ENCODE data around the gene ERBB4. TPM values are rescaled to one million over a fixed set of nuclear protein-coding genes. Genes with fewer than 3 reads are reported as not detected.

Gene ERBB4
- total RNA-seq, 4 donors from 2014 or later: 0.04 to 0.57 (median 0.35) TPM; not detected in 1

DNA sequence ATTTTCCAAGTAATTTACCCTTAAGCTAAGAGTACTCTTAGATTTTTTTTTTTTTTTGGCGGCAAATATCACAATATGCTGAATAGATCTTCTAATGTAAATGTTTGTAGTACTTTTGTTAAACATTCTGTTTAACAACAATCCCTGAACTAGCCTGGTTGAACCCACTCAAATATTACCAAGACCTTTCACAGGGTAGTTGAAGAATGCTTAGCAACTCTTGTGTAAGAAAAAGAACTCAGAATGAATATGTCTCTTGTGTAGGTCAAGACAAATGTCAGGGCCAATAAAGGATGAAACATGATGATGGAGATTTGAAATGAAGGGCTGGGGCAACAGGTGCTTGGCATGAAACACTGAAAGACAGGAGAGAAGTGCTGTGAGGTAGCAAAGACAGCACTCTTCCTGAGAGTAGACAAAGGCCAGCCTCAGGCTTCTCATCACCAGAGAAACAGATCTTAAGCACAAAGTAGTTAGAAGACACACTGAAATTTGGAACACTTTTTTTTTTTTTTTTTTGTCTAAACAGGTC is 597.3 kb downstream of the ERBB4 start:
- no peak overlapping the region for H3K27ac ChIP-seq
- WGBS, 2 donors: 31 to 63% methylated on average over 1 of the region's 1 CpG
- no peaks in the 10 kb centered on the region for H3K27me3 ChIP-seq
- no peaks in the 10 kb centered on the region for H3K4me1 ChIP-seq
- no peak for TF ChIP-seq POLR2A (IDR thresholded peaks at IDR 0.05)
- TF ChIP-seq, protein P1, sequence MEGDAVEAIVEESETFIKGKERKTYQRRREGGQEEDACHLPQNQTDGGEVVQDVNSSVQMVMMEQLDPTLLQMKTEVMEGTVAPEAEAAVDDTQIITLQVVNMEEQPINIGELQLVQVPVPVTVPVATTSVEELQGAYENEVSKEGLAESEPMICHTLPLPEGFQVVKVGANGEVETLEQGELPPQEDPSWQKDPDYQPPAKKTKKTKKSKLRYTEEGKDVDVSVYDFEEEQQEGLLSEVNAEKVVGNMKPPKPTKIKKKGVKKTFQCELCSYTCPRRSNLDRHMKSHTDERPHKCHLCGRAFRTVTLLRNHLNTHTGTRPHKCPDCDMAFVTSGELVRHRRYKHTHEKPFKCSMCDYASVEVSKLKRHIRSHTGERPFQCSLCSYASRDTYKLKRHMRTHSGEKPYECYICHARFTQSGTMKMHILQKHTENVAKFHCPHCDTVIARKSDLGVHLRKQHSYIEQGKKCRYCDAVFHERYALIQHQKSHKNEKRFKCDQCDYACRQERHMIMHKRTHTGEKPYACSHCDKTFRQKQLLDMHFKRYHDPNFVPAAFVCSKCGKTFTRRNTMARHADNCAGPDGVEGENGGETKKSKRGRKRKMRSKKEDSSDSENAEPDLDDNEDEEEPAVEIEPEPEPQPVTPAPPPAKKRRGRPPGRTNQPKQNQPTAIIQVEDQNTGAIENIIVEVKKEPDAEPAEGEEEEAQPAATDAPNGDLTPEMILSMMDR (IDR thresholded peaks at IDR 0.05): no peak
- DNase-seq: no peak
- H3K4me3 ChIP-seq: no peak overlapping the region
- no peaks in the 10 kb centered on the region for H3K9me3 ChIP-seq
- intact Hi-C loops (cut with DNase I): no loop called here
- H3K36me3 ChIP-seq: no peaks in the 10 kb centered on the region

DNA sequence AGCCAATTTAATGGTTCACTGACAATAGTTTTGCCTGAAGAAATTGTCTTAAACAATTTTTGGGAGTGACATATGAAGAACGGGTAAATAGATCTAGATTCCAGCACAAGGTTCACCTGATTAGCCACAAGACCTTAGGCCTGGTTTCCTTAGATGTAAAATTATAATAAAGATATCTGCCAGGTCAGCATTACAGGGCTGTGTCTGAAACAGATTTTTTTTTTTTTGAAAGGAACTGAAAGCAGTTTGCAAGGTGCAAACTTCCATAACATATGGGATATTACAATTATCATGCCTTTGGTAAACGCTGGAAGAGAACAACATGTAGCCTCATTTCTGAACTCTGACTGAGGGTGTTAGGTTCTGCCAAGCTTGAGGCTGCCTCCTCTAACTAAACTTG is 599.4 kb downstream of the ERBB4 start:
- Histone ChIP-seq H3K4me1 (no peaks in the 10 kb centered on the region), H3K27me3 (no peaks in the 10 kb centered on the region), H3K36me3 (no peaks in the 10 kb centered on the region), H3K27ac (no peak overlapping the region), H3K9me3 (no peaks in the 10 kb centered on the region), H3K4me3 (no peak overlapping the region)
- intact Hi-C loops (cut with DNase I): no loop called here
- no peak for DNase-seq
- no peak for TF ChIP-seq POLR2A (IDR thresholded peaks at IDR 0.05)
- TF ChIP-seq, protein P1 (IDR thresholded peaks at IDR 0.05): no peak
- 31 to 50% methylated on average over 2 of the region's 2 CpGs for WGBS, 2 donors

DNA sequence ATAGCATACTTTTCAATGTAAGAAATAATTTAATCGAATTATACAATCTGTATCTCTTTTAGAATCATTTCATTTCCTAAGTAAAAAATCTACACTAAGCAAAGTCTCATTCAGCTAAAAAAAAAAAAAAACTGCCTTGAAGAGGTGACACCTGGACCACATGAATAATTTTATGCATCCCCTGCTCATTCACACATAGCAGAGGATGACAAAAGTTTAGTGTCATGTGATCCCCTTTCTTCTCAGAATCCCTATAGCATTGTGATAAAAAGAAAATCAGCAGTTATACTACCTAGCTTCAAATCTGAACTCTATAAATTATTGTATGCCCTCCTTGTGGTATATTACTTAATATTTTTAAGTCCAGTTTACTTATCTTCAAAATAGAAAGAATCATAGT is 603.8 kb downstream of the ERBB4 start:
- Histone ChIP-seq H3K27me3 (no peaks in the 10 kb centered on the region), H3K36me3 (no peaks in the 10 kb centered on the region), H3K4me1 (peaks cover 0 to 11% (median 4%) of the 10 kb centered on the region in 3 donors), H3K27ac (no peak overlapping the region), H3K4me3 (no peak overlapping the region), H3K9me3 (no peaks in the 10 kb centered on the region)
- intact Hi-C loops (cut with DNase I): no loop called here
- TF ChIP-seq, protein P1 (IDR thresholded peaks at IDR 0.05): no peak
- TF ChIP-seq POLR2A (IDR thresholded peaks at IDR 0.05): no peak
- WGBS, 2 donors: 64 to 67% methylated on average over 1 of the region's 1 CpG
- no peak for DNase-seq

DNA sequence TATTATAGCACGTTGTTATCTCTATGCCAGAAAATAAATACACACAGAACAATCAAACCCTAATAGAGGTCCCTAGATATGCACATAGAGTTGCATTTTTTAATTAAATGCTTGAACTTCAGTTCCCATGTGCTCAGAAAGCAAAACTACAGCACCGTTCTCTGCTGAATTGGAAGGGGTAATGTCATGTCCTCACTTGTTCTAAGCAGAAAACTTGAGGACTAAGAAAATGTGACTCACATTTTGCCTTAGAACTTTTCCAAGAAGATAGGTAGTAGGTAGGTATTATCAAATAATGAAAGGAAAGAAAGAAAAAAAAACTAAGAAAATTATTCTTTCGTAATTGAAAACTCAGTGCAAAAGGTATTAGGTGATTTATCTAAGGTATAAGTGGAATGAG is 607.3 kb downstream of the ERBB4 start:
- no peak for DNase-seq
- intact Hi-C loops (cut with DNase I): no loop called here
- 8 to 9% methylated on average over 3 of the region's 3 CpGs for WGBS, 2 donors

DNA sequence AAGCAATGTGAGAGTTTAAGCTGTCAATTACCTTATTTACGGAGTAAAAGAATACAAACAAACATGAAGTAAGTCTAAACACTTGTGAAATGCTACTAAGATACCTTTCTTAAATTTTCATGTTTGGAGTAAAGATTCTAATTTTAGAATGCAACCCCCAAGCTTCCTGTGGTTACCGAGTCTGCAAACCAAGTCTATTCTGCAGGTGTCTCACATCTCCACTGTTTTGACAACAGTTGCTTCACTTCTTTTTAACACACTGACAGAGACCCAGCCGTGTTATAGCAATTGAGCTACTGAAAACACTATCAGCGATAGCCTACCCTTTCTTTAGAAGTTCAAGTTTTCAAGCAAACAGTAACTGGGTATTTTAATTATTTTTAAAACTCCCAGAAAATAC is 608.3 kb downstream of the ERBB4 start:
- Histone ChIP-seq H3K4me3 (no peak overlapping the region), H3K4me1 (peaks cover 0 to 11% (median 4%) of the 10 kb centered on the region in 3 donors), H3K27me3 (no peaks in the 10 kb centered on the region), H3K36me3 (no peaks in the 10 kb centered on the region), H3K27ac (no peak overlapping the region), H3K9me3 (no peaks in the 10 kb centered on the region)
- intact Hi-C loops (cut with DNase I): no loop called here
- TF ChIP-seq, protein P1 (IDR thresholded peaks at IDR 0.05): no peak
- no peak for TF ChIP-seq POLR2A (IDR thresholded peaks at IDR 0.05)
- no peak for DNase-seq
- 21 to 29% methylated on average over 4 of the region's 4 CpGs for WGBS, 2 donors

More for the DNA sequence above, 607.3 kb downstream of the ERBB4 start:
- TF ChIP-seq POLR2A (IDR thresholded peaks at IDR 0.05): no peak
- TF ChIP-seq, protein P1 (IDR thresholded peaks at IDR 0.05): no peak
- H3K27ac ChIP-seq: peak overlapping the region in 1 of 4 donors; percentile 26
- H3K9me3 ChIP-seq: no peaks in the 10 kb centered on the region
- no peaks in the 10 kb centered on the region for H3K27me3 ChIP-seq
- no peak overlapping the region for H3K4me3 ChIP-seq
- H3K36me3 ChIP-seq: no peaks in the 10 kb centered on the region
- peaks cover 0 to 11% (median 4%) of the 10 kb centered on the region in 3 donors for H3K4me1 ChIP-seq

All from esophagus squamous epithelium (tissue), 5 donors.